Measurements from ENCODE around the gene LLGL1. TPM values are rescaled to one million over a fixed set of nuclear protein-coding genes. Genes with fewer than 3 reads are reported as not detected.

Gene LLGL1
- total RNA-seq, 1 experiment from 2014 or later = 44.9 TPM

DNA sequence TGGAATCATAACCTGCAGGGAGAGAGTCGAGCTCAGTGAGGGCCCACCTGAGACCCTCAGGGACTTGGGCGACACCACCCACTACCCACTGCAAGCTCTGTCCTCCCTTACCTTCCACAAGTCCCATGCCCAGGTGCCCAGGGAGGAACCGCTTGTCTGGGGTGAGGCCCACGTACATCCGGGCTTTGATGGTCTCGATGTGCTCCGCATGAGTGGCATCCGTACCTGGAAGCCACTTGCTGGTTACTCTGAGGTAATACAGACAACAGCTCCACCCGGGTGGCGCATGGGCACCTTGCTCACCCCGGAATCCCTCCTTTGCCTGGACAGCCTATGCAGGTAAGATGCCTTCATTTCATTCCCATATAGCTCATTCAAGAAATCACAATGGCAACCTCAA, 59.9 kb downstream of the LLGL1 start:
- BruUV-seq (replicated peaks) = no TSS peak
- H3K4me2 ChIP-seq = no peak overlapping the region
- H3K9me3 ChIP-seq (ENCODE audit: insufficient read depth, low read depth) = no peaks in the 10 kb centered on the region
- H3K9me2 ChIP-seq (ENCODE audit: insufficient read depth) = no peaks in the 10 kb centered on the region
- POLR2A ChIA-PET (ENCODE audit: unreplicated experiment) = no interaction called here
- no peak overlapping the region for H3K4me3 ChIP-seq
- TF ChIP-seq, protein P1, sequence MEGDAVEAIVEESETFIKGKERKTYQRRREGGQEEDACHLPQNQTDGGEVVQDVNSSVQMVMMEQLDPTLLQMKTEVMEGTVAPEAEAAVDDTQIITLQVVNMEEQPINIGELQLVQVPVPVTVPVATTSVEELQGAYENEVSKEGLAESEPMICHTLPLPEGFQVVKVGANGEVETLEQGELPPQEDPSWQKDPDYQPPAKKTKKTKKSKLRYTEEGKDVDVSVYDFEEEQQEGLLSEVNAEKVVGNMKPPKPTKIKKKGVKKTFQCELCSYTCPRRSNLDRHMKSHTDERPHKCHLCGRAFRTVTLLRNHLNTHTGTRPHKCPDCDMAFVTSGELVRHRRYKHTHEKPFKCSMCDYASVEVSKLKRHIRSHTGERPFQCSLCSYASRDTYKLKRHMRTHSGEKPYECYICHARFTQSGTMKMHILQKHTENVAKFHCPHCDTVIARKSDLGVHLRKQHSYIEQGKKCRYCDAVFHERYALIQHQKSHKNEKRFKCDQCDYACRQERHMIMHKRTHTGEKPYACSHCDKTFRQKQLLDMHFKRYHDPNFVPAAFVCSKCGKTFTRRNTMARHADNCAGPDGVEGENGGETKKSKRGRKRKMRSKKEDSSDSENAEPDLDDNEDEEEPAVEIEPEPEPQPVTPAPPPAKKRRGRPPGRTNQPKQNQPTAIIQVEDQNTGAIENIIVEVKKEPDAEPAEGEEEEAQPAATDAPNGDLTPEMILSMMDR (conservative IDR thresholded peaks at IDR 0.05) = no peak
- no peak for TF ChIP-seq EZH2 (IDR thresholded peaks at IDR 0.05; ENCODE audit: low read depth)
- no peaks in the 10 kb centered on the region; the same call in 1 of the 2 replicates for H3F3A ChIP-seq (ENCODE audit: insufficient read depth, low read depth)
- H3K79me2 ChIP-seq (ENCODE audit: low read depth) = no peaks in the 10 kb centered on the region
- no peaks in the 10 kb centered on the region; the same call in 1 of the 2 replicates for H4K20me1 ChIP-seq (ENCODE audit: insufficient read depth)
- H3K36me3 ChIP-seq (ENCODE audit: low read depth) = peaks cover 59% of the 10 kb centered on the region; the same call in 1 of the 2 replicates
- no peaks in the 10 kb centered on the region for H3K27me3 ChIP-seq (ENCODE audit: insufficient read depth, low read depth)
- no peak overlapping the region for H2AFZ ChIP-seq
- H3K27ac ChIP-seq = no peak overlapping the region
- DNase-seq = no peak
- intact Hi-C loops (cut with micrococcal nuclease; ENCODE audit: unreplicated experiment) = no loop called here
- no peaks in the 10 kb centered on the region for H3K4me1 ChIP-seq (replicated peaks; ENCODE audit: insufficient read depth)
- CTCF ChIA-PET = no interaction called here

GRCh38 chr17:18291718-18292540, 66.5 kb downstream of the LLGL1 start:
- no peaks in the 10 kb centered on the region for H3F3A ChIP-seq (ENCODE audit: insufficient read depth, low read depth)
- H3K9me2 ChIP-seq (ENCODE audit: insufficient read depth) = no peaks in the 10 kb centered on the region
- no peaks in the 10 kb centered on the region for H3K9me3 ChIP-seq (ENCODE audit: insufficient read depth, low read depth)
- H3K4me1 ChIP-seq (replicated peaks; ENCODE audit: insufficient read depth) = no peaks in the 10 kb centered on the region
- intact Hi-C loops (cut with micrococcal nuclease; ENCODE audit: unreplicated experiment) = no loop called here
- H4K20me1 ChIP-seq (ENCODE audit: insufficient read depth) = no peaks in the 10 kb centered on the region
- H3K4me3 ChIP-seq = no peak overlapping the region
- CTCF ChIA-PET = no interaction called here
- no peaks in the 10 kb centered on the region for H3K27me3 ChIP-seq (ENCODE audit: insufficient read depth, low read depth)
- no TSS peak for BruUV-seq (replicated peaks)
- POLR2A ChIA-PET (ENCODE audit: unreplicated experiment) = no interaction called here
- DNase-seq = no peak
- TF ChIP-seq, protein P1 (conservative IDR thresholded peaks at IDR 0.05) = no peak
- no peak for TF ChIP-seq EZH2 (IDR thresholded peaks at IDR 0.05; ENCODE audit: low read depth)
- H3K4me2 ChIP-seq = no peak overlapping the region
- peaks cover 26% of the 10 kb centered on the region; the same call in 1 of the 2 replicates for H3K36me3 ChIP-seq (ENCODE audit: low read depth)
- H3K79me2 ChIP-seq (ENCODE audit: low read depth) = no peaks in the 10 kb centered on the region
- no peak overlapping the region for H3K27ac ChIP-seq
- H2AFZ ChIP-seq = no peak overlapping the region

Other genes with a start within 250 kb of the LLGL1 start
- 44.5 and 61.7 TPM in 2 replicates for gene ATPAF2, start 186.5 kb upstream of the LLGL1 start, total RNA-seq (2021)
- gene GID4, start 186.2 kb upstream of the LLGL1 start, total RNA-seq (2021) = 16.9 and 19.0 TPM in 2 replicates
- 62.4 and 66.9 TPM in 2 replicates for gene DRG2, start 137.7 kb upstream of the LLGL1 start, total RNA-seq (2021)
- gene MYO15A, start 116.9 kb upstream of the LLGL1 start, total RNA-seq (2021) = 3.5 and 4.9 TPM in 2 replicates
- gene ALKBH5, start 41.8 kb upstream of the LLGL1 start, total RNA-seq (2021) = 101 and 117 TPM in 2 replicates
- gene FLII, start 33.1 kb downstream of the LLGL1 start, total RNA-seq (2021) = 430 and 434 TPM in 2 replicates
- 29.6 and 33.0 TPM in 2 replicates for gene MIEF2, start 35.0 kb downstream of the LLGL1 start, total RNA-seq (2021)
- gene TOP3A, start 89.4 kb downstream of the LLGL1 start, total RNA-seq (2021) = 51.2 and 52.2 TPM in 2 replicates
- gene SMCR8, start 89.7 kb downstream of the LLGL1 start, total RNA-seq (2021) = 19.5 and 23.8 TPM in 2 replicates
- 139 and 170 TPM in 2 replicates for gene SHMT1, start 137.9 kb downstream of the LLGL1 start, total RNA-seq (2021)
- 3.7 and 5.7 TPM in 2 replicates for gene EVPLL, start 152.1 kb downstream of the LLGL1 start, total RNA-seq (2021)

All from PC-9 (cell line).